Measurements from ENCODE around the gene AKR1E2. TPM values are rescaled to one million over a fixed set of nuclear protein-coding genes. Genes with fewer than 3 reads are reported as not detected.

Gene AKR1E2
- total and polyA plus RNA-seq, 9 of the 15 experiments (the other 6 are each of a cell fraction or from before 2014, with no cell fraction given) = 4.2 to 16.6 (median 9.8) TPM

DNA sequence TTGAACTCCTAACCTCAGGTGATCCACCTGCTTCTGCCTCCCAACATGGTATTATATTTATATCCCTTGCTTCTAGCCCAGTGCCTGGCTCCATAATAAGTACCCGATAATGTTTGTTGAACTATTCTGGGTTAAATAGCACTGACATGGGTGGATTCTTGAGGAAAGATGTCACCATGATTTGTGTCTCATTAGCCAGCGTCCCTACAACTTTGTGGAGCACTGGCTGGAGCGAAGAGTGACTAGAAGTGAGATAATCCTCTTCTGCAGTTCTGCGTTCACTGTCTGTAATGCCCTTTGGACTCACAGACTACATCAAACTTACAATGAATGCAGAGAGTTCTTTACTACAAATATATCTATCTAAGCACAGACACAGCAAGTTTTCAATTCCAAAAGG, 16.9 kb upstream of the AKR1E2 start:
- CTCF ChIA-PET (ENCODE audit: low intra/inter-chr PET ratio) = no interaction called here
- no peak for FAIRE-seq
- no peaks in the 10 kb centered on the region; a peak in 1 of 5 replicates for H3K27me3 ChIP-seq (ENCODE audit: control insufficient read depth in 2 of 2, insufficient read depth in 2 of 2, low read length in 2 of 2)

More for the DNA sequence above, 16.9 kb upstream of the AKR1E2 start:
- Histone ChIP-seq H3K27ac (ENCODE audit: extremely low read depth, low read depth, low read length) (no peak overlapping the region), H4K20me1 (replicated peaks; ENCODE audit: control insufficient read depth, insufficient read depth, low read length) (no peaks in the 10 kb centered on the region), H3K4me1 (replicated peaks in 1 of 2; ENCODE audit: control insufficient read depth in 2 of 2, insufficient read depth in 2 of 2, low read length in 2 of 2) (peaks cover 0 to 6% of the 10 kb centered on the region in 2 experiments; a peak in 2 of 5 replicates), H3K9ac (ENCODE audit: insufficient read depth in 1 of 2, low read depth in 2 of 2, low read length in 2 of 2) (no peak overlapping the region), H3K79me2 (ENCODE audit: control insufficient read depth, insufficient read depth, low read length) (no peaks in the 10 kb centered on the region), H3K4me3 (no peak overlapping the region), H3K9me1 (ENCODE audit: control insufficient read depth, insufficient read depth, low read length) (no peaks in the 10 kb centered on the region), H3K4me2 (ENCODE audit: insufficient read depth, low read length) (no peak overlapping the region), H3K36me3 (ENCODE audit: control insufficient read depth, insufficient read depth, low read length) (no peaks in the 10 kb centered on the region), H3K9me3 (replicated peaks; ENCODE audit: control insufficient read depth, insufficient read depth, low read depth, low read length) (no peaks in the 10 kb centered on the region; the same call in 1 of the 2 replicates), H2AFZ (ENCODE audit: low read depth, low read length) (no peak overlapping the region; the same call in 1 of the 2 replicates)
- DNase-seq (ENCODE audit: extremely low read depth in 1 of 4, low spot score in 3 of 4) (no peak), ATAC-seq (no peak)
- in situ Hi-C loops (cut with MboI) (no loop called here), intact Hi-C loops (cut with micrococcal nuclease) (no loop called here)
- POLR2A ChIA-PET = no interaction called here
- BruUV-seq (replicated peaks) = no TSS peak
- WGBS (ENCODE audit: insufficient coverage, low coverage, missing lambda C conversion rate) = 56% methylated on average over 4 of the region's 4 CpGs
- TF ChIP-seq ZNF324 (CRISPR knock-in tag; IDR thresholded peaks at IDR 0.05) (no peak), FOXM1 (IDR thresholded peaks at IDR 0.05; ENCODE audit: low read depth) (no peak), FOXM1 (CRISPR knock-in tag; IDR thresholded peaks at IDR 0.05; ENCODE audit: low read depth) (no peak), ZNF589 (CRISPR knock-in tag; IDR thresholded peaks at IDR 0.05; ENCODE audit: low read depth) (no peak), TRIM24 (IDR thresholded peaks at IDR 0.05) (no peak), MEIS2 (IDR thresholded peaks at IDR 0.05; ENCODE audit: partially characterized antibody) (no peak), ZBTB17 (CRISPR knock-in tag; IDR thresholded peaks at IDR 0.05) (no peak), HDAC6 (IDR thresholded peaks at IDR 0.05; ENCODE audit: low read depth, low read length) (no peak), RBM34 (IDR thresholded peaks at IDR 0.05; ENCODE audit: borderline replicate concordance, insufficient read depth, low read length) (no peak), RNF2 (IDR thresholded peaks at IDR 0.05) (no peak)
- TF ChIP-seq, protein P1, sequence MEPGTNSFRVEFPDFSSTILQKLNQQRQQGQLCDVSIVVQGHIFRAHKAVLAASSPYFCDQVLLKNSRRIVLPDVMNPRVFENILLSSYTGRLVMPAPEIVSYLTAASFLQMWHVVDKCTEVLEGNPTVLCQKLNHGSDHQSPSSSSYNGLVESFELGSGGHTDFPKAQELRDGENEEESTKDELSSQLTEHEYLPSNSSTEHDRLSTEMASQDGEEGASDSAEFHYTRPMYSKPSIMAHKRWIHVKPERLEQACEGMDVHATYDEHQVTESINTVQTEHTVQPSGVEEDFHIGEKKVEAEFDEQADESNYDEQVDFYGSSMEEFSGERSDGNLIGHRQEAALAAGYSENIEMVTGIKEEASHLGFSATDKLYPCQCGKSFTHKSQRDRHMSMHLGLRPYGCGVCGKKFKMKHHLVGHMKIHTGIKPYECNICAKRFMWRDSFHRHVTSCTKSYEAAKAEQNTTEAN (CRISPR knock-in tag; IDR thresholded peaks at IDR 0.05) = no peak
- TF ChIP-seq, protein P2, sequence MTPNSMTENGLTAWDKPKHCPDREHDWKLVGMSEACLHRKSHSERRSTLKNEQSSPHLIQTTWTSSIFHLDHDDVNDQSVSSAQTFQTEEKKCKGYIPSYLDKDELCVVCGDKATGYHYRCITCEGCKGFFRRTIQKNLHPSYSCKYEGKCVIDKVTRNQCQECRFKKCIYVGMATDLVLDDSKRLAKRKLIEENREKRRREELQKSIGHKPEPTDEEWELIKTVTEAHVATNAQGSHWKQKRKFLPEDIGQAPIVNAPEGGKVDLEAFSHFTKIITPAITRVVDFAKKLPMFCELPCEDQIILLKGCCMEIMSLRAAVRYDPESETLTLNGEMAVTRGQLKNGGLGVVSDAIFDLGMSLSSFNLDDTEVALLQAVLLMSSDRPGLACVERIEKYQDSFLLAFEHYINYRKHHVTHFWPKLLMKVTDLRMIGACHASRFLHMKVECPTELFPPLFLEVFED (CRISPR knock-in tag; conservative IDR thresholded peaks at IDR 0.05) = no peak
- TF ChIP-seq, protein P3, sequence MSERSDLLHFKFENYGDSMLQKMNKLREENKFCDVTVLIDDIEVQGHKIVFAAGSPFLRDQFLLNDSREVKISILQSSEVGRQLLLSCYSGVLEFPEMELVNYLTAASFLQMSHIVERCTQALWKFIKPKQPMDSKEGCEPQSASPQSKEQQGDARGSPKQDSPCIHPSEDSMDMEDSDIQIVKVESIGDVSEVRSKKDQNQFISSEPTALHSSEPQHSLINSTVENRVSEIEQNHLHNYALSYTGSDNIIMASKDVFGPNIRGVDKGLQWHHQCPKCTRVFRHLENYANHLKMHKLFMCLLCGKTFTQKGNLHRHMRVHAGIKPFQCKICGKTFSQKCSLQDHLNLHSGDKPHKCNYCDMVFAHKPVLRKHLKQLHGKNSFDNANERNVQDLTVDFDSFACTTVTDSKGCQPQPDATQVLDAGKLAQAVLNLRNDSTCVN (CRISPR knock-in tag; IDR thresholded peaks at IDR 0.05) = no peak
